Measurements from ENCODE around the gene BMPER. TPM values are rescaled to one million over a fixed set of nuclear protein-coding genes. Genes with fewer than 3 reads are reported as not detected.

Gene BMPER
- total RNA-seq, 1 donor from 2014 or later = 0.26 TPM

DNA sequence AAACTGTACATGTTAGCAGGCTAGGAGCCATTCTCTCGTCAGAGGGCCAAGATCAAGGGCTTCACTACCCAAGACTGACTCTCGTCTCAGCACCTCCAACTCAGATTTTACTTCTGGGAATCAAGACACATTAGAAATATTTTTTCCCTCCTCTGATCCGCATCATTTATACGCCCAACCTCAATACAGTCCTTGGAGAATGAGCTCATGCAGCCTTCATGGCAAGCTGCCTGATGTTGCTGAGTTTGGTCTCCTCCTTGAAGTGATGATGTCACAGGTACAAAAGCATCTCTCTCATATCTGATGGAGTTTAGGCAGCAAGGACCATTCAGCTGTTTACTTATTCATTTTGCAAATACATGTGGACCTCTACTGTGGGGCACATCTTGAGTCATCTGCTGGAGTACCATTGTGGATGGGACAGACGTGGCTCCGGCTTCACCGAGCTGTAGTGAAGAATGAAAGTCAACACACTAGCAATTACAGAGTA, 114.0 kb downstream of the BMPER start:
- Histone ChIP-seq H3K4me3 (ENCODE audit: low read depth, low read length) (no peak overlapping the region), H3K36me3 (ENCODE audit: control insufficient read depth, insufficient read depth, low read length) (no peaks in the 10 kb centered on the region), H3K27me3 (ENCODE audit: control insufficient read depth, insufficient read depth, low read length) (no peaks in the 10 kb centered on the region)
- TF ChIP-seq, protein P1, sequence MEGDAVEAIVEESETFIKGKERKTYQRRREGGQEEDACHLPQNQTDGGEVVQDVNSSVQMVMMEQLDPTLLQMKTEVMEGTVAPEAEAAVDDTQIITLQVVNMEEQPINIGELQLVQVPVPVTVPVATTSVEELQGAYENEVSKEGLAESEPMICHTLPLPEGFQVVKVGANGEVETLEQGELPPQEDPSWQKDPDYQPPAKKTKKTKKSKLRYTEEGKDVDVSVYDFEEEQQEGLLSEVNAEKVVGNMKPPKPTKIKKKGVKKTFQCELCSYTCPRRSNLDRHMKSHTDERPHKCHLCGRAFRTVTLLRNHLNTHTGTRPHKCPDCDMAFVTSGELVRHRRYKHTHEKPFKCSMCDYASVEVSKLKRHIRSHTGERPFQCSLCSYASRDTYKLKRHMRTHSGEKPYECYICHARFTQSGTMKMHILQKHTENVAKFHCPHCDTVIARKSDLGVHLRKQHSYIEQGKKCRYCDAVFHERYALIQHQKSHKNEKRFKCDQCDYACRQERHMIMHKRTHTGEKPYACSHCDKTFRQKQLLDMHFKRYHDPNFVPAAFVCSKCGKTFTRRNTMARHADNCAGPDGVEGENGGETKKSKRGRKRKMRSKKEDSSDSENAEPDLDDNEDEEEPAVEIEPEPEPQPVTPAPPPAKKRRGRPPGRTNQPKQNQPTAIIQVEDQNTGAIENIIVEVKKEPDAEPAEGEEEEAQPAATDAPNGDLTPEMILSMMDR (IDR thresholded peaks at IDR 0.05; ENCODE audit: insufficient read depth, low read length, severe bottlenecking) = no peak
- no peak for FAIRE-seq
- DNase-seq (ENCODE audit: low read depth) = no peak

DNA sequence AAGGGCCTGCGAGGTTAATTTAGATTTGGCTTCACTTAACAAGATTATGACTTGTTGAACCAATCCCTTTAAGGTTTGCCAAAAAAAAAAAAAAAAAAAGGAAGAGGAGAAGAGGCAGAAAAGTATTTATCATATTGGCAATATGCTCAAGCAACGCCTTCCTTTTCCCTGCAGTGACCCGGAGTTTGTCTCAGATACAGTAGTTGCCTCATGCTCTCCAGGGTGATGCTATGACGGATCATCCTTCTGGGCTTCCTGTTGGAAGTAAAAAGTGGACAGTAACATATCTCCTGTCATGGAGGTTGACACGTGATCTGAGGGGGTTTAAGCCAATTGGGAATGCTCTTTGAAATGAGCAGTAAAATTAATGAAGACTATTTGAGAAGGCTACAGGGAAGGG, 117.3 kb downstream of the BMPER start:
- H3K4me3 ChIP-seq (ENCODE audit: low read depth, low read length) = no peak overlapping the region
- FAIRE-seq (no peak), DNase-seq (ENCODE audit: low read depth) (no peak)
- peaks cover 2% of the 10 kb centered on the region for H3K27me3 ChIP-seq (ENCODE audit: control insufficient read depth, insufficient read depth, low read length)
- no peaks in the 10 kb centered on the region for H3K36me3 ChIP-seq (ENCODE audit: control insufficient read depth, insufficient read depth, low read length)
- TF ChIP-seq, protein P1 (IDR thresholded peaks at IDR 0.05; ENCODE audit: insufficient read depth, low read length, severe bottlenecking) = no peak

DNA sequence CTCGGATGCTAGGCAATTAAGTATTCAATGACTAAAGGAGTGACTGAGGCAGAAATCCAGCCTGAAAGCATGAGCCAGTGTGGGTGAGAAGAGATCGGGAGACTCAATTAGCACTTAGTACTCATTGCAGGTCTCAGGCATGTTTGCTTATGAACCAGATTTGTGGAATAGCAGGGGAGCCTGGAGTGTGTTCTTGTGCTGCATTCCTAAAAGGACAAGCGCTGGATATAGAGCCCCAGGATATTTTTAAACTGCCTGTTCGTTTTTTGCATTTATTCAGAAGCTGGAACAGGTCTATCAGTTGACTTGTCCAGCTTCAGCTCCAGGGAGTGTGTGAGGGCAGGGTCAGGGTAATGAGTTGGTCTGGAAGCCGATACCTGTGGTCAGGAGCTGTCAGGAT, 120.3 kb downstream of the BMPER start:
- FAIRE-seq = no peak
- TF ChIP-seq, protein P1 (IDR thresholded peaks at IDR 0.05; ENCODE audit: insufficient read depth, low read length, severe bottlenecking) = no peak

DNA sequence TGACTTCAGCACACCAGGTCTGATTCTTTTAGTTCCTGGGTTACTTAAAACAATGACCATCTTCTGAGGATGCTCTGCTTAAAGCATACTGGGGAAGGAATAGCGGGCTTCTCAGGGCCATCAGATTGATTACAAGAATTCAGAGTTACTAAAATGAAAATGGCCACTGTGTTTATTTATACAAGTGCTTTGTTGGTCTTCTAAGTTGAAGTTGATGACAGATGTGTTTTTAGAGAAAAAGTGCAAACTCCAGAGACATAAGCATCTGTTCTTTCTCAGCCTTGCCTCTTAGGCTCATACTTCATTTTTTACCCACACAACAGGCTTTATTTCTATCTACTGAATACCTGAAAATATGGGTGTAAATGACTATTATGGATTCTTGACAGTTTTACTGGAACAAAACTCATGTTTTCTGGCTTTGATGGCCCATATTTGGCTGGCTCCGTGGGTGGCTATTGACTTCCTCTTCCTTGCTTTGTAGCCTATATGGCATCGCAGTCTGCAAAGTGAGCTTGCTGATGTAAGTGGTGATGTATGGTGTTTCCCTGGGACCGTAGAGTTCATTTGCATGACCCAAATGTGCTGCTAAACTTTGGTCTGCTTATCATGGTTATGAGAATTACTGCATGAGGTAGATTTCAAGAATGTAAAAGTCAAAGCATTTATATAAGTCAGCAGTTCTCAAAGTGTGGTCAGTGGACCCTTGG, 121.3 kb downstream of the BMPER start:
- TF ChIP-seq, protein P1 (IDR thresholded peaks at IDR 0.05; ENCODE audit: insufficient read depth, low read length, severe bottlenecking) = no peak
- Histone ChIP-seq H3K27me3 (ENCODE audit: control insufficient read depth, insufficient read depth, low read length) (peaks cover 2% of the 10 kb centered on the region), H3K36me3 (ENCODE audit: control insufficient read depth, insufficient read depth, low read length) (no peaks in the 10 kb centered on the region), H3K4me3 (ENCODE audit: low read depth, low read length) (no peak overlapping the region)
- FAIRE-seq = no peak
- DNase-seq (ENCODE audit: low read depth) = no peak

More for the DNA sequence above, 120.3 kb downstream of the BMPER start:
- DNase-seq (ENCODE audit: low read depth) = no peak
- no peaks in the 10 kb centered on the region for H3K36me3 ChIP-seq (ENCODE audit: control insufficient read depth, insufficient read depth, low read length)
- peaks cover 2% of the 10 kb centered on the region for H3K27me3 ChIP-seq (ENCODE audit: control insufficient read depth, insufficient read depth, low read length)
- no peak overlapping the region for H3K4me3 ChIP-seq (ENCODE audit: low read depth, low read length)

DNA sequence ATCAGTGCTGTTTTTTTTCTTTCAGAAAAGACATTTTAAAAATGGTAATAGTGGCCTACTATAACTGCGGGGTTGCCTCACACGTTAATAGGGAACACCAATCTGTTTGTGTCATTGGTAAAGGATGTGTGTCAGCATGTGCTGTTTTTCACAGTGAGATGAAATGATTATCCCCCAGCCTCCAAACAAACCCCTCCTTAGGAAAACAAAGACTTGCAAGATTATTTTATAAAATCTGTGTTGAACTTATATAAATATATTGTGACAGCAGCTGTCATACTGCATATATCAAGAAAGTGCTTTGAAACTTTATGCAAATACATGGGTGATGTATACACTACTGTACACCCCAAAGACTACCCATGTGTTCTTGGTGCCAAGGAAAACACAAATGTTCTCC, 125.8 kb downstream of the BMPER start:
- Histone ChIP-seq H3K36me3 (ENCODE audit: control insufficient read depth, insufficient read depth, low read length) (no peaks in the 10 kb centered on the region), H3K4me3 (ENCODE audit: low read depth, low read length) (no peak overlapping the region), H3K27me3 (ENCODE audit: control insufficient read depth, insufficient read depth, low read length) (no peaks in the 10 kb centered on the region)
- no peak for FAIRE-seq
- no peak for DNase-seq (ENCODE audit: low read depth)
- TF ChIP-seq, protein P1 (IDR thresholded peaks at IDR 0.05; ENCODE audit: insufficient read depth, low read length, severe bottlenecking) = no peak

DNA sequence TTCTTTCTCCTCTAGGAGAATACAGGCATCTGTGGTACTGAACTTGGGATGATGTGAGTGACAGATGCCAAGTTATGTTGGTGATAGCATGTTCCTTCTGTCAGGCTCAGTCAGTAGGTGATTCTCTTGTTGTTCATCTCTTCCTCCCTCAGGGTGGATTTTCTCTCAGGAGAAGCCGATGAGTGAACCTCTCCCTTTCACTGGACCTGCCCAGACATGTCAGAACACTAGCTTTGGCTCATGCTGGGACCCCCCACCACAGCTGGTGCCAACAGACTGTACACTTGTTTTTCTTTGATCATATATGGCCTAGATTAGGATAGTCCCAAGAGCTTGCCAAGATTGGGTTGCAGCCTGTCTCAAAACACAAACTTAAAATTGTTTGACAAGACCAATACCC, 129.4 kb downstream of the BMPER start:
- TF ChIP-seq, protein P1 (IDR thresholded peaks at IDR 0.05; ENCODE audit: insufficient read depth, low read length, severe bottlenecking) = no peak
- peak; percentile 76 for DNase-seq (ENCODE audit: low read depth)
- Histone ChIP-seq H3K36me3 (ENCODE audit: control insufficient read depth, insufficient read depth, low read length) (no peaks in the 10 kb centered on the region), H3K4me3 (ENCODE audit: low read depth, low read length) (no peak overlapping the region), H3K27me3 (ENCODE audit: control insufficient read depth, insufficient read depth, low read length) (no peaks in the 10 kb centered on the region)
- FAIRE-seq = no peak

Measured in bronchial epithelial cell (primary cell).